AG09319 (cell line): ENCODE data around the gene MTMR12.

Experiments used
- DNase-seq: peaks from one replicate; pipeline ENCODE4 v3.0.0-alpha.2; 2010; ENCODE audit warnings: low read depth; ENCODE audit errors: extremely low read depth
- TF ChIP-seq, protein P1 (sequence below): IDR thresholded peaks from 2 replicates; pipeline ENCODE4 v1.5.1; 2011; ENCODE audit warnings: low read depth, mild to moderate bottlenecking, inconsistent platforms, low read length, moderate library complexity

Gene MTMR12

DNA sequence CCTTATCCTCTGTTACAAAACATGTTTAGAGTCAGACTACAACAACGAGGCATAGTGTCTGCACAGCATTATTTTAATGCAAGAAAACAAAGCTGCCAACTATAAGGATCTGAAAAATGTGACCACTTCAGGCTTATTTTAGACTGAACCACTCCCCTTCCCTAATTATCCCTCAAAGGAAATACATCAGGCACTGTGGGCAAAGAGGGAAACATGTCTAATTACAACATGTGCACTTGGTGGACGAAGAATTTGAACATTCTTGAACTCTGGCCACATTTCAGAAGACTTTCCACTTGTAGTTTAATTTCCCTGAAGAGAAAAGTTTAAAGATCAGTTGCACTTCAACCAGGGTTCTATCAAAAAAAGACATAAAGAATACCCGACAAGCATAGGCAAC, 3.8 kb downstream of the MTMR12 start:
- TF ChIP-seq, protein P1, sequence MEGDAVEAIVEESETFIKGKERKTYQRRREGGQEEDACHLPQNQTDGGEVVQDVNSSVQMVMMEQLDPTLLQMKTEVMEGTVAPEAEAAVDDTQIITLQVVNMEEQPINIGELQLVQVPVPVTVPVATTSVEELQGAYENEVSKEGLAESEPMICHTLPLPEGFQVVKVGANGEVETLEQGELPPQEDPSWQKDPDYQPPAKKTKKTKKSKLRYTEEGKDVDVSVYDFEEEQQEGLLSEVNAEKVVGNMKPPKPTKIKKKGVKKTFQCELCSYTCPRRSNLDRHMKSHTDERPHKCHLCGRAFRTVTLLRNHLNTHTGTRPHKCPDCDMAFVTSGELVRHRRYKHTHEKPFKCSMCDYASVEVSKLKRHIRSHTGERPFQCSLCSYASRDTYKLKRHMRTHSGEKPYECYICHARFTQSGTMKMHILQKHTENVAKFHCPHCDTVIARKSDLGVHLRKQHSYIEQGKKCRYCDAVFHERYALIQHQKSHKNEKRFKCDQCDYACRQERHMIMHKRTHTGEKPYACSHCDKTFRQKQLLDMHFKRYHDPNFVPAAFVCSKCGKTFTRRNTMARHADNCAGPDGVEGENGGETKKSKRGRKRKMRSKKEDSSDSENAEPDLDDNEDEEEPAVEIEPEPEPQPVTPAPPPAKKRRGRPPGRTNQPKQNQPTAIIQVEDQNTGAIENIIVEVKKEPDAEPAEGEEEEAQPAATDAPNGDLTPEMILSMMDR = no peak
- no peak for DNase-seq

DNA sequence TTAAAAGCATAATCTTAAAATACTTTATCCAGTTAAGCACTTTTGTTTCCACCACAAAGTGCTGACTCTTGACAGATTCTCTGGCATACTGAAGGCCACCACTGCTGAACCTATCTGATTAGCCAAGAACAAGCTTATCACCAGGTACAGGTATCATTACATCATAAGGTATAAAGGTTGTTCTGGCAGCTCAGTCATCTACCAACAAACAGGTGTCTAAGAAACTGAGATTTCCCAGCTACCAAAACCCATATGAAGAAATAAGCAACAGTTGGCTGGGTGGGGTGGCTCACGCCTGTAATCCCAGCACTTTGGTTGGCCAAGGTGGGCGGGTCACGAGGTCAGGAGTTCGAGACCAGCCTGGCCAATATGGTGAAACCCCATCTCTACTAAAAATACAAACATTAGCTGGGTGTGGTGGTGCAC, 5.0 kb downstream of the MTMR12 start:
- TF ChIP-seq, protein P1 = no peak
- DNase-seq = no peak

DNA sequence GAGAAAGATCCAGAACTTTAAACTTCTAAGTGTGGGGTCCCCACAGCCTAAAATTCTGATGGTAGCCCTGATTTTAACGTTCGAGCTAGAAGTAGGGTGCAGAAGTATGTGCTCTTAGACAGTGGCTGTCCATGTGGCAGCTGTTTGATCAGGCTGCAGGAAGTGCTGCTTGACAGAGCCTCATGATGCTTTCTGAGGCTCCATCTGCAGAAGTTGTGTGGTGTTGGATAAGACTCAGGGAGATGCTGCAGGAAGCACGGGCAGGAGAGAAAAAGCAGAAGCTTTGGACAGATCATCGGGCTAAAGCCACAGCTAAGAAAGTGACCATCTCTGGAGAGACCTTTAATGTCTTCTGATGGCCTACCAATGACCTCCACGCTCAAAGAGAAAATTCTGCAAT, 8.1 kb downstream of the MTMR12 start:
- TF ChIP-seq, protein P1 = no peak
- DNase-seq = no peak

DNA sequence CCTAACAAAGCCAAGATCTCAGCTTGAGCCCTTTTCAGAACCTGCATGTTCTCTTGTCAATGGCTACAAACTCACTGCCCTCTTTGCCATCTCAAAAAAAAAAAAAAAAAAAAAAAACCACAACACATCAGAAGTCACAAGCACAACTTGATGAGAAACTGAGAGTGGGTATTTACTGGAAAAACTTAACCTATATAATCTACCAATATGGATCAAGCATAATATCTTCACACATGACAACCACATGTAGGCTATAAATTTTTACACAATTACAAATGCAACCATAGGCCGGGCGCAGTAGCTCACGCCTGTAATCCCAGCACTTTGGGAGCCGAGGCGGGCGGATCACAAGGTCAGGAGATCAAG, 9.0 kb downstream of the MTMR12 start:
- TF ChIP-seq, protein P1 = no peak
- no peak for DNase-seq

DNA sequence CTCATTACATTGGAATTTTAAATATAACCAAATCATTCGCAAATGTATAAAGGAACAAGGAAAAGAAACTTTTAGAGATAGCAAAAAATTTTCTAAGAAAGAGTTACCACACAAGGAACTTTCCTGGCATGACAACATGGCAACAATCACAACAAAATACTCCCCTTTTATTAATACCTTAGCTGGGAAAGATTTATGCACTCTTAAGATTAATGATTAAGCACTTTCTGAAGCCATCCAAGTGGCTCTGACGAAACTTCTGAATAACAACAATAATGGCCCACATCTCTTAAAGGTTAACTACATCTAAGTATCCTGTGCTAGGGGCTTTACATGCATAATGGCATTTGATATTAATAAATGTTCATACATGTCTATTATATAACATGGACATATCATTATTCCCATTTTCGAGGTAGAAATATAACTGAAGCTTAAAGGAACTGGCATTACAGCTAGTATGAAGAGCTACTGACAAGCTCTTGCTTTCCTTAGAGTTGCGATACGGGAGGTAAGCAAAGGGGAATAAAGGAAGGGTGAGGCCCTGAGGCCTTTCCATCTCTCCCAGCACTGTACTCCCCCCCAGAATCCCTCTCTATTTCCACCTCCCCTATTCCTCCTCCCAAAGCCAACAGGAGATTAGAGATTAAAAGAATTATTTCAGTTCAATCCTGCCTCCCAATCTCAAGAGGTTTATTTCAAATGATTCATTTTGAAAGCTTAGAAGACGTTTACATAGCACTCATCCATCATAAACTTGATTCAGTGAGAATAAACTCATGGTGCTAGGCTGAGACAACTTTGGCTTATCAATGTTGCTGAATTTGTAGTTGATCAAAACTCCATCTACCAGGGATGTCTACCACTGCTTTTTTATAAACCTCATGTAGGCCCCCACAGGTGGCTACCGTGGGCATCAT, 9.6 kb downstream of the MTMR12 start:
- no peak for DNase-seq
- TF ChIP-seq, protein P1 = no peak

DNA sequence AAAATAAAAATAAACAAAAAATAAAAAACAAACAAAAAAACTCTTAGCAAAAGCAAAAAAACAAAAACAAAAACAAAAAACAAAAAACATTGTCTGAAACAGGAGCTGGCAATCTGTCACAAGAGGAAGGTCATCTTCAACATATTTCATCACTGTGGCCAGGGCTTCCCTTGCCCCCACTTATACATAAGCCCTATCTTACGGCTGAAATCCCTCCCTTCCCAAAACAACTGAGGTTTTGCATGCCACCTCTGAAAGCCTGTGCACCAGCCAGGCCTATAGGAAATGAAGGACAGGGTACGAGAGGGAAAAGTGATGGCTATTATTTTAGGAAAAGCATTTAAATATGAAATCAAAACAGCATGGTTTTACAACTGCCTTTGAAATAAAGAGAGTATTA, 10.8 kb downstream of the MTMR12 start:
- DNase-seq = no peak
- TF ChIP-seq, protein P1 = no peak

DNA sequence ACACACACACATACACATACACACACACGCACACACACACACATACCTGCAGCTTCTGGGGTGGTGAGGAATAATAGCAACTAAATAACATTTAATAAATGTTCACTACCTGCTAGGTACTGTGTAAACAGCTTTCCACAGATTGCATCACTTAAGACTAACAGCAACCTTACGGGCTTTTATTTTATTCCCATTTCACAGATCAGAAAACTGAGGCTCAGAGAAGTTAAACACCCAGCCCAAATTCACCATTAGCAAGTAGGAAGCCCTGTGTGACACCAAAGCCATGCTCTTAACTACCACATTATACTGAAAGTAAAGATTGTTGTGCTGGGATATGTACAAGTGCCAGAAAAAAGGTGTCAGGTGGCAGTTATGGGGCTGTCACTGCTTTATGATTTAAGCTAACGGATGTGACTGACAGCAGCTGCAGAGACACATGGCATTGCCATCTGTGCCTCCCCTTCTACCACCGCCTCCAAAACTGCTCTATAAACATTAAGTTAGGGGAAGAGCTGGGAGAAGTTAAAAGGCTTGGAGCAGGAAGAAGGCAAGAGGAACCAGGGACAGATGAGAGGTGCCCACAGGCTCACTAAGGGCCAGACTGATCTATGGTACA, 13.6 kb downstream of the MTMR12 start:
- DNase-seq = no peak
- TF ChIP-seq, protein P1 = no peak
